Amniotic stem cell (primary cell): Measurements from ENCODE around the gene PRPF38A.

Experiments used
- DNase-seq: peaks from one replicate; lab custom pipeline; 2025; lab: John Stamatoyannopoulos, UW

Gene PRPF38A

DNA sequence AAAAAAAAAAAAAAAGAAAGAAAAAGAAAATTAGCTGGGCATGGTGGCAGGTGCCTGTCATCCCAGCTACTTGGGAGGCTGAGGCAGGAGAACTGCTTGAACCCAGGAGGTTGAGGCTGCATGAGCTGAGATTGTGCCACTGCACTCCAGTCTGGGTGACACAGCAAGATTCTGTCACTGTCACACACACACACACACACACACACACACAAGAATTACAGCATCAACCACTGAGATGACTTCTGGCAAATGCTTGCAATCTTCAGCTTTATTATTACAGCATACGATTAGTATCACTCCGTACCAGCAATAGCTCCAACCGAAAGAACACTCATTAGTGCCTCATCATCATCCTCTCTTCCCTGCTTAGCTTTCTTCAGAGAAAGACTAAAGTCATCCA is 4.8 kb upstream of the PRPF38A start:
- DNase-seq = no peak

DNA sequence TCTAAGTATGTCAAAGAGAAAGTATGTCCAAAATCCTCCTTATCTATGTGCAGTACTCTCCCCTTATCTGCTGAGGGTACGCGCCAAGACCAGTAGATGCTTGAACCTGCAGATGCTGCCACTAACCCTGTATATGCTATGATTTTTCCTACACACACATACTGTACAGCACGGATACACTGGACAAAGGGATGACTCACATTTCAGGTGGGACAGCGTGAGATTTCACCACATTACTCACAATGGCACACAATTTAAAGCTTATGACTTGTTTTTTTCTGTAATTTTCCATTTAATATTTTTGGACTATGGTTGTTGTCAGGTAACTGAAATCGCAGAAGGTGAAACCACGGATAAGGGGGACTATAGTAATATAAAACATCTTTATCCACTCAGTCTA is 4.3 kb upstream of the PRPF38A start:
- DNase-seq = no peak

GRCh38 chr1:52402860-52403240 is 1.6 kb upstream of the PRPF38A start:
- no peak for DNase-seq

DNA sequence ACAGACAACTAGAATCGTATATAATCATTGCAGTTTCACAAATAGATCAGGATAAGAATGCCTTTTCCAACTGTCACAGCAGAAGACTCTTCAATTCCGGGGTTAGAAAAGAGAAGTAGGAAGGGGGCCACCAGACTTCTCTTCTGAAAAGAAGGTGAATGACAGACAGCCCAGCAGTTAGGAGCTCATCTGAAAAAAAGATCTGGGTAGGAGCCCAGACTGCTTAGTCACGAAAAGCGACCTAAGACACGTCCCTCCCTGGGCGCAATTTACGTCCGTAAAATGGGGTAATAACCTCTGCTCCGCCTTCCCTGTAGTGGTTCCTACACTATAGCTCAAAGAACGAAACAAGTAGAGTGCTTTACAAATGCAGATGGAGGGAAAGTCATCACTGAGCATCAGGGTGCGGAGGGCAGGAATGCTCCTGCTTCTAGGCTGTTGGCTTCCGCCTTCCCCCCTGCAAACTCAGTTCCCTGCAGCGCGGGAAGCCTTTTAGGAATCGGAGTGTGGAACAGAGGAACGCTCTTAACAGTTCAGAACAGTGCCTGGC is 761 bp upstream of the PRPF38A start:
- peak; percentile 48 for DNase-seq

DNA sequence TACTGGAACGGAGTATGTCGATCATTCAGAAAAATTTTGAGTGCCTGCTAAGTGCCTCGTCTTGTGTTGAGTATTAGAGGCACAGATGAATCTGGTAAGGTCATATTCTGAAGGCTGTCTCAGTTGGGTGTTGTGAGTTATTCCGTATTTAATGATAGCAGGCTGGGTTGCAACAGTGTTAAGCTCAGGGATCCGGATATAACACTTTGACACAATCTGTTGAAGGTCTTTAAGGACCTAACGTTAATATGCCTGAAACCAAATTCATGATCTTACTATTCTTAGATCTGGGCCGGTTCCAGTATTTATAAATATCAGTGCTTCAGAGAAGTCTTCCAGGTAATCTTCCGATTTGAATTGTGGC is 555 bp downstream of the PRPF38A start:
- DNase-seq = no peak

GRCh38 chr1:52413410-52413989 is 9.1 kb downstream of the PRPF38A start:
- no peak for DNase-seq

DNA sequence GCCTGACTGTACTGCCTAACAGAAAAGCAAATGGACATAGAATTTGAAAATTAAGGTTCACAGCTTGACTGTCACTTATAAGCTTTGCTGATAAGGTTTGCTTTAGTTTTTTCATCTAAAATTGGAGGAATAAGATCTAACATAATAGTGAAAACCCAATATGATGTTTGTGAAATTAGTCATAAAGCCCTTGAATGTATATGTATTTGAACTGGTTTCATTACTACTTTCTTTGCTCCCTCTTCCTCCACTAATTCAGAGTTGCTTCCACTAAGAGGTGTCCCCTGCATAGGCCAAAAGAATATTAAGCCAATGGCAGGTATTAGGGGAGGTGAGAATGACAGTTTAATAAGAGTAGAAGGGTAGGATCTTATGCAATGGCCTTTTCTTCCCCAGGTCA is 10.5 kb downstream of the PRPF38A start:
- DNase-seq = no peak

DNA sequence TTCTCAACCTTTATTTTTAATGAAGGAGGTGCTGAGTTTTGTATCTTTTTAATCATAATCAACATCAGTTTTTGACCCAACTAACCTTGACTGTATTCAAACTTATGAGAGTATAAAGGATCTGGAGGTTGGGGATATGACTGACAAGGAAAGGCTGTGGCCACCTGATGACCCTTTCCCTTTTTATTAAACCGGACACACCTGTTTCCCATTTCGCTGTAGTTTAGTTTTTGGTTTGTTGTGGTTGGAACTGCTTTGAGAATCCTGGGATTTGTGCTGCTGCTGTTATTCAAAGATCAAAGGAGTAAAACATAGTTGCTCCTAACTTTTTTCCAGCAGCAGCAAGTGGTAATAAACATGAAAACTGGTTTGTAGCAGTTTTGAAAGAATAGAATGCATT is 12.4 kb downstream of the PRPF38A start:
- DNase-seq = no peak

DNA sequence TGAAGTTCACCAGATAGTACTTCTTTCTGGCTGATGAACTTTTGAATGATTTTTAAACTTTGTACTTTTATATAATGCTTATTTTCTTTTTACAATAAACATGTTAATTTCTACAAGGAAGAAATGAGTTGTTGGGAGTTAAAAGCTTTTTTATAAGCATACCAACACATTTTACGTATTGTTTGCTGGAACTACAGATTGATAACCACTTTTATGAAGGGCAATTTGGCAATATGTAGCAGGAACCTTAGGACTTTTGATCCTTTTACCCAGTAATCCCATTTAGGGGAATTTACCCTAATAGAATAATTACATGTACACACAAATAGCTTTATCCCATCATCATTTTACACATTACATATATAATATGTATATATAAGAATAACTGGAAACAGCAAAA is 16.3 kb downstream of the PRPF38A start:
- DNase-seq = no peak

GRCh38 chr1:52423055-52423454 is 18.7 kb downstream of the PRPF38A start:
- DNase-seq = no peak

DNA sequence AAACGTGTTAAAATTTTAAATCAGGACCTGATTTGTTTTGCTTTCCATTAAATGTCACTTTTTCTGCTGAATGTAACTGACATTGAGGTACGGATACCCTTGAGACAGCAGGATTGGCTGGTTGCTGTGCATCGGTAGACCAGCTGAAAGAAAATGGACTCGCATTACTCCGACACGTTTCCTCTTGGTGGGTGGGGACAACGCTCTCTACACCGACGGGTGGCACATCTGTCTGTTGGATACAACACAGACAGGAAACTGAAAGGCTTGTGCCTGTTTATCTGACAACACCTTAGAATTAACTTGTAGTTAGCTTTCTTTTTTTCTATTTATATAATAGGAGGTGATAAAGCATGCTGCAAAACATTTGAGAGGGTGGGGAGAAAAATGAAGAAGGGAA is 19.4 kb downstream of the PRPF38A start:
- DNase-seq = no peak

- DNase-seq = no peak
These were observed 19.8 kb downstream of the PRPF38A start for GRCh38 chr1:52424231-52424636.

DNA sequence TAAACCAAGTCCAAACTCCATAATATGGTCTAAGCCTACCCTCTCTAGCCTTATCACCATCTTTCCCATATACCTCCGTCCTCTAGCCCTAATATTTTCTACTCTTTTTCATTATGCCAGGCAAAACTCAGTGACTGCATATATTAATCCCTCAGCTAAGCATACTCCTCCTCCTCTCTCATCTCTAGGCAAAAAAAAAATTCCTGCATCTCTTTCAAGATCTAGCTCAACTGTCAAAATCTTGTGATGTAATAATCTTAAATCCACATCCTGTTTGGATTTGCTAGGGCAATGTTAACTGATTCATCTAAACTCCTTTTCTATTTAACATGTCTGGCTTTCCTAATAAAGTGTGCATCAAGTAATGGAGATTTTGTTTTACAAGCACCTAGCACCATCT is 20.4 kb downstream of the PRPF38A start:
- no peak for DNase-seq

DNA sequence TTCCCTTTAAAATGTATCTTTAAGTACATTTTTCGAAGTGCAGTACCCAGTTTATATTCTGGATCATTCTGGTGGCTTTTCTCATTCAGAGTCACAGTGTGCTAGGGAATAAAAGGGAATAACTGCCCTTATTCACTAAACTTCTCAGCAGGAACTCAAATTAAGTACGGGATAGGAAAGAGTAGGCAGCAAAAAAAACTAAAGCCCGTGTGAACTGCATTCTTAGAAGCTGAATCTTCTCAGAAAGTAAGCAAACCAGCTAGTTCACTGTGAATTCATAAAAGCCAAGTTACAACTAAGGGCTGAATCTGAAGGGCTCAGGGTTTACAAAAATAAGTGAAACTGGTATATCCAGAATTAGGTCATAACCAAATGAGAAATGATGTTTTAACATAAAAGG is 22.0 kb downstream of the PRPF38A start:
- peak; percentile 42 for DNase-seq

DNA sequence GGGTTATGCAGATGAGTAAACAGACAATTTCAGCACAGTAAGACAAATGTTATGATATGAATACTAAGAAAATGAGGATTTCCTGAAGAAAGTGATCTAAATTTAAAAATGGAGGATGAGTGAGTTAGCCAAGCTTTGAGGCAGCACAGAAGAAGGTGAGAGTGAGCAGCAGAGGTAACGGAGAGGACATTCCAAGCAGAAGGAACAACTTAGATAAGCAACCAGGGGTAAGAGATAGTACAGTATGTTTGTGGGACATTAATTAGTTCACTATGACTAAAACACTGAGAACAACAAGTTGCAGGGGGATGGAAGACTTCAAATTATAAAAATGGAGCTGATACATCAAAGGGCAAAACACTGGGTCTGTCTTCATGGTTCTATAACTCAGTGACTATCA is 22.8 kb downstream of the PRPF38A start:
- no peak for DNase-seq

GRCh38 chr1:52432807-52433206 is 28.4 kb downstream of the PRPF38A start:
- DNase-seq = no peak

DNA sequence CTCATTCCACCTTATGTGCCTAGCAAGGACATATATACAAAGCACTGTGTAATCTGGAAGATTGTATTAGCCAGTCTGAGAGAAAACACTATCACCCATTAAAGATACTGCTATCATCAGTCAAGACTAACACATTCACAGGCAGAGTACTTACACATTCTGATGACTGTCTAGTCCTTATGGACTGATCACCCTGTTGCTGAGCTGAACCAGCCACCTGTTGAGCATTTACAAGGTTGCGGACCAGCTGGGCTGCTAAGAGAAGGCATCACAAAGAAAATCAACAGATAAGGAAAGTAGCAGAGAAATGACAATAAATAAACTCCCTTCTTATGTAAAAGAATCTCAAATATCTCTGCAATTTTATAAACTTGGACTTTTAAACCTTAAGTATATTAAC is 30.8 kb downstream of the PRPF38A start:
- no peak for DNase-seq

GRCh38 chr1:52435650-52436049 is 31.2 kb downstream of the PRPF38A start:
- DNase-seq = no peak

DNA sequence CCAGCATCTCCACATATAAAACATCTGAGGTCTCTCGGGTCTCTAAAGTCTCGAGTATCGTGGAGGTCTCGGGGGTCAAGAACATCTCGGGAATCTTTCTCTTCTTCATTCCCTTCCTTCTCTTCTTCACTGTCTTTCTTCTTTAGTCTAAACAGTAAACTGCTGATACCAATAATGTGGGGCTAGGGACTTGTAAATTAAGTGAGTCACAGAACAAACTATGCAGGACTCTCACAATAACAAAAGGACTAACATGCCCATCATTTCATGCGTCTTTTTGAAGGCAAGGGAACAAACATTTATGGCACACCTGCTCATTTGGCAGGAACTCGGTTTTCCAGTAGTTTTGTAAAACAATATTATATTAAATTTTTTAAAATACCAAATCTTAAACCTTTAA is 32.4 kb downstream of the PRPF38A start:
- no peak for DNase-seq

DNA sequence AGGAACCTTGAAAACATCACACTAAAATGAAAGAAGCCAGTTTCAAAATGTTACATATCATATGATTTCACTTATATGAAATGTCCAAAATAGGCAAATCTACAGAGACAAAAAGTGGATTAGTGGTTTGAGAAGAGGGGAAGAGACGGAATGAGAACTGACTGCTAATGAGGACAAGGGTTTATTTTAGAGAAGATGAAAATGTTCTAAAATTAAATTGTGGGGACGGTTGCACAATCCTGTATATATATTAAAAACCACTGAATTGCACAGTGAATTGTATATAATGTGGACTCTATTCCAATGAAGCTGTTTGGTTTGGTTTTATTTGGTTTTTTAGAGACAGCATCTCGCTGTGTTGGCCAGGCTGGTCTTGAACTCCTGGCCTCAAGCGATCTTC is 35.6 kb downstream of the PRPF38A start:
- DNase-seq = no peak

GRCh38 chr1:52444463-52444862 is 40.1 kb downstream of the PRPF38A start:
- no peak for DNase-seq

DNA sequence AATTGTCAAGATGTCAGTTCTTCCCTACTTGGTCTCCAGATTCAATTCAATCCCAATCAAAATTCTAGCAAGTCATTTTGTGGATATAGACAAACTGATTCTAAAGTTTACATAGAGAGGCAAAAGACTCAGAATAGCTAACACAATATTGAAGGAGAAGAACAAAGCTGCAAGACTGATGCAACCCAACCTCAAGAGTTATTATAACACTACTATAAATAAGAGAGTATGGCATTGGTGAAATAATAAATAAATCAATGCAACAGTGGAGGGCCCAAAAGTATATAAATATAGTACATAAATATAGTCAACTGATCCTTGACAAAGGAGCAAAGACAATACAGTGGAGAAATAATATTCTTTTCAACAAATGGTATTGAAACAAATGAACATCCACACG is 49.7 kb downstream of the PRPF38A start:
- DNase-seq = no peak

GRCh38 chr1:52454779-52455178 is 50.4 kb downstream of the PRPF38A start:
- no peak for DNase-seq

DNA sequence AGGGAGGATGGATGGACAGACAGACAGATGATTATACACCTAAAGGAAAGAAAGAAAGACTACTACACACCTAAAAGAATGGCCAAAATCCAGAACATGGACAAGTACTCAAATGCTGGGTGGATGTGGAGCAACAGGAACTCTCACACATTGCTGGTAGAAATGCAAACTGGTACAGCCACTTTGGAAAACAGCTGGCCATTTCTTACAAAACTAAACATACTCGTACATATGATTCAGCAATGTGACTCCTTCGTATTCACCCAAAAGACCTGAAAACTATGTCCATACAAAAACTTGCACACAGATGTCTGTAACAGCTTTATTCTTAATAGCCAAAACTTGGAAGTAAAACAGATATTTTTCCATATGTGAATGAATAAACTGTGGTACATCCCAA is 51.3 kb downstream of the PRPF38A start:
- no peak for DNase-seq

DNA sequence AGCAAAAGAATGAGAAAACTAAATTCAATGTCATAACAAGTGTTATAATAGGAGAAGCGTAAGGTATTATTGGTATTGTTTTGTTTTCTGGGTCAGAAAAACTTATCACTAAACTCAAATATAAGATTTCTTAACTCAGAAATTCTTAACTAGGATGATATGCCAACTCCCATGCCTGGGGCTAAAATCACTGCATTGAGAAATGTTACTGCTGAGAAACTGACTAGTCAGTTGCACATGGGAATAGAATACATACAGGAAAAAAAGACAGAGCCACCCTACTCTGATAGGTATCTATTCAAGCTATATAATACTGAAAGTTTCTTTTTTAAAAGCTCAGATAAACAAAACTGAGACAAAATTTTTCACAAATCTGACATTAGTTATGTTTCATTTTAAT is 56.3 kb downstream of the PRPF38A start:
- DNase-seq = peak; percentile 36
